Upper lobe of left lung (tissue), 6 donors: Measurements from ENCODE around the gene PLD4. TPM values are rescaled to one million over a fixed set of nuclear protein-coding genes. Genes with fewer than 3 reads are reported as not detected.

Experiments used
- ATAC-seq, 2 donors: fragments of 200-7000 bp; cut with Tn5 transposase; one replicate each; pipeline ENCODE4 v1.9.1; 2022; ENCODE audit warnings: mild to moderate bottlenecking in 2 of 2, moderate library complexity in 2 of 2; ENCODE audit not compliant: low FRiP score in 2 of 2
- DNase-seq, 2 donors: peaks; one replicate each; pipeline ENCODE4 v3.0.0-alpha.2; 2019 to 2020
- H3K27ac ChIP-seq, 4 donors: fragments of 200-600 bp; sonication (generic); one replicate each; pipeline ENCODE4 v1.5.1; 2016 to 2019
- H3K27me3 ChIP-seq, 4 donors: fragments of 200-600 bp; sonication (generic); one replicate each; pipeline ENCODE4 v1.5.1; 2017 to 2019
- H3K36me3 ChIP-seq, 4 donors: fragments of 200-600 bp; sonication (generic); one replicate each; pipeline ENCODE4 v1.5.1; 2016 to 2019
- H3K4me1 ChIP-seq, 4 donors: fragments of 200-600 bp; sonication (generic); one replicate each; pipeline ENCODE4 v1.5.1; 2018 to 2019
- H3K4me3 ChIP-seq, 4 donors: fragments of 200-600 bp; sonication (generic); one replicate each; pipeline ENCODE4 v1.5.1; 2017 to 2019; ENCODE audit warnings: mild to moderate bottlenecking in 2 of 4, moderate library complexity in 1 of 4
- H3K9me3 ChIP-seq, 4 donors: fragments of 200-600 bp; sonication (generic); one replicate each; pipeline ENCODE4 v1.5.1; 2018 to 2019
- EP300 ChIP-seq, 4 donors: sonication (generic); formaldehyde crosslinking; IDR thresholded peaks; one replicate each; pipeline ENCODE4 v1.5.1; 2017; ENCODE audit warnings: antibody characterized with exemption in 4 of 4, control low read depth in 2 of 4
- POLR2A ChIP-seq, 4 donors: fragments of 450-650 bp; IDR thresholded peaks; one replicate each; pipeline ENCODE4 v1.5.1; 2016 to 2017; ENCODE audit warnings: antibody characterized with exemption in 4 of 4, mild to moderate bottlenecking in 2 of 4
- POLR2AphosphoS5 ChIP-seq, 2 donors: sonication (generic); formaldehyde crosslinking; IDR thresholded peaks; one replicate each; pipeline ENCODE4 v1.5.1; 2017; ENCODE audit warnings: antibody characterized with exemption in 2 of 2
- WGBS, 2 donors: methylation state at CpG; one replicate each; pipeline ENCODE4 v1.1.5; 2017 to 2018; 5-methylcytosine and 5-hydroxymethylcytosine counted together
- total RNA-seq, 6 donors: library from RNA; depleted of rRNA in 4 of 6; stranded (reverse); fragments of >200 nt in 4 of 6; gene quantifications; one replicate each; pipeline versions ENCODE4 v1.1.0 to v1.2.1, GENCODE V29; 2016 to 2021
- TF ChIP-seq, protein P1 (sequence below), 6 experiments: fragments of 450-650 bp in 4 of 6; fragments of 200-600 bp in 2 of 6; sonication (generic) in 2 of 6; IDR thresholded peaks; one replicate each; pipeline ENCODE4 v1.5.1; 2016 to 2019; ENCODE audit warnings: antibody characterized with exemption in 6 of 6
- donor health status: DM: no; HTN: no; CAD: no; lungs with moderate emphysema.
- donor health status: DM: no; HTN: yes; CAD: no; lungs with severe emphysema.

The PLD4 gene
- total RNA-seq, 6 donors from 2014 or later = under 0.01 to 6.1 (median 2.5) TPM; not detected in 3

- Histone ChIP-seq H3K4me1 (peaks cover 71 to 84% (median 80%) of the 10 kb centered on the region in 4 donors), H3K36me3 (no peaks in the 10 kb centered on the region), H3K9me3 (no peaks in the 10 kb centered on the region), H3K4me3 (no peak overlapping the region), H3K27me3 (peaks cover 0 to 12% (median 6%) of the 10 kb centered on the region in 4 donors), H3K27ac (peak overlapping the region in 3 of 4 donors; percentile 85 to 94 (median 88))
- ATAC-seq (no peak), DNase-seq (no peak)
- WGBS, 2 donors = 89 to 94% methylated on average over 11 to 14 of the region's 14 CpGs
- TF ChIP-seq, protein P1, sequence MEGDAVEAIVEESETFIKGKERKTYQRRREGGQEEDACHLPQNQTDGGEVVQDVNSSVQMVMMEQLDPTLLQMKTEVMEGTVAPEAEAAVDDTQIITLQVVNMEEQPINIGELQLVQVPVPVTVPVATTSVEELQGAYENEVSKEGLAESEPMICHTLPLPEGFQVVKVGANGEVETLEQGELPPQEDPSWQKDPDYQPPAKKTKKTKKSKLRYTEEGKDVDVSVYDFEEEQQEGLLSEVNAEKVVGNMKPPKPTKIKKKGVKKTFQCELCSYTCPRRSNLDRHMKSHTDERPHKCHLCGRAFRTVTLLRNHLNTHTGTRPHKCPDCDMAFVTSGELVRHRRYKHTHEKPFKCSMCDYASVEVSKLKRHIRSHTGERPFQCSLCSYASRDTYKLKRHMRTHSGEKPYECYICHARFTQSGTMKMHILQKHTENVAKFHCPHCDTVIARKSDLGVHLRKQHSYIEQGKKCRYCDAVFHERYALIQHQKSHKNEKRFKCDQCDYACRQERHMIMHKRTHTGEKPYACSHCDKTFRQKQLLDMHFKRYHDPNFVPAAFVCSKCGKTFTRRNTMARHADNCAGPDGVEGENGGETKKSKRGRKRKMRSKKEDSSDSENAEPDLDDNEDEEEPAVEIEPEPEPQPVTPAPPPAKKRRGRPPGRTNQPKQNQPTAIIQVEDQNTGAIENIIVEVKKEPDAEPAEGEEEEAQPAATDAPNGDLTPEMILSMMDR (IDR thresholded peaks at IDR 0.05) = no peak
- TF ChIP-seq POLR2AphosphoS5 (IDR thresholded peaks at IDR 0.05) (no peak), POLR2A (IDR thresholded peaks at IDR 0.05) (no peak), EP300 (IDR thresholded peaks at IDR 0.05) (no peak)
These were observed 50.1 kb downstream of the PLD4 start for GRCh38 chr14:104974665-104975390.

- no peaks in the 10 kb centered on the region for H3K9me3 ChIP-seq
- no peaks in the 10 kb centered on the region for H3K36me3 ChIP-seq
- TF ChIP-seq POLR2AphosphoS5 (IDR thresholded peaks at IDR 0.05) (no peak), POLR2A (IDR thresholded peaks at IDR 0.05) (no peak), EP300 (IDR thresholded peaks at IDR 0.05) (no peak)
- TF ChIP-seq, protein P1 (IDR thresholded peaks at IDR 0.05) = no peak
- peak in 1 of 2 donors; percentile 76 for DNase-seq
- peaks cover 73 to 88% (median 80%) of the 10 kb centered on the region in 4 donors for H3K4me1 ChIP-seq
- H3K4me3 ChIP-seq = no peak overlapping the region
- H3K27me3 ChIP-seq = peaks cover 0 to 12% (median 6%) of the 10 kb centered on the region in 4 donors
- no peak for ATAC-seq
- no peak overlapping the region for H3K27ac ChIP-seq
- WGBS, 2 donors = 20 to 52% methylated on average over 6 to 18 of the region's 21 CpGs
These were observed 51.0 kb downstream of the PLD4 start for GRCh38 chr14:104975481-104976197.

GRCh38 chr14:104976198-104977007, 51.7 kb downstream of the PLD4 start:
- TF ChIP-seq POLR2AphosphoS5 (IDR thresholded peaks at IDR 0.05) = no peak
- no peak for TF ChIP-seq EP300 (IDR thresholded peaks at IDR 0.05)
- no peak for TF ChIP-seq POLR2A (IDR thresholded peaks at IDR 0.05)
- TF ChIP-seq, protein P1 (IDR thresholded peaks at IDR 0.05) = peak; percentile 85 to 97 (median 96)
- Histone ChIP-seq H3K4me3 (no peak overlapping the region), H3K36me3 (no peaks in the 10 kb centered on the region), H3K27me3 (peaks cover 0 to 12% (median 6%) of the 10 kb centered on the region in 4 donors), H3K4me1 (peaks cover 69 to 81% (median 74%) of the 10 kb centered on the region in 4 donors), H3K9me3 (no peaks in the 10 kb centered on the region), H3K27ac (no peak overlapping the region)
- peak; percentile 90 to 95 for DNase-seq
- peak; percentile 50 to 71 for ATAC-seq
- 52 to 60% methylated on average over 2 to 16 of the region's 21 CpGs for WGBS, 2 donors

- peaks cover 62 to 74% (median 66%) of the 10 kb centered on the region in 4 donors for H3K4me1 ChIP-seq
- peak overlapping the region in 3 of 4 donors; percentile 47 to 60 (median 57) for H3K4me3 ChIP-seq
- H3K27me3 ChIP-seq = peaks cover 0 to 12% (median 6%) of the 10 kb centered on the region in 4 donors
- no peaks in the 10 kb centered on the region for H3K9me3 ChIP-seq
- no peak for ATAC-seq
- DNase-seq = peak in 1 of 2 donors; percentile 71
- TF ChIP-seq POLR2AphosphoS5 (IDR thresholded peaks at IDR 0.05) = no peak
- TF ChIP-seq, protein P1 (IDR thresholded peaks at IDR 0.05) = peak in 1 of 6 experiments; percentile 7
- H3K27ac ChIP-seq = no peak overlapping the region
- H3K36me3 ChIP-seq = no peaks in the 10 kb centered on the region
- WGBS, 2 donors = 70 to 91% methylated on average over 2 to 4 of the region's 11 CpGs
These were observed 52.5 kb downstream of the PLD4 start for GRCh38 chr14:104977008-104977680.
